HEK293 (cell line): Measurements from ENCODE around the gene MAP1LC3B2.

ENCODE experiments used
- ZBTB8A ChIP-seq: fragments of 450-650 bp; formaldehyde crosslinking; IDR thresholded peaks from 2 replicates; pipeline ENCODE4 v1.5.1; 2016; ENCODE audit warnings: missing biosample characterization, missing genetic modification characterization
- ZNF561 ChIP-seq: fragments of 450-650 bp; IDR thresholded peaks from 2 replicates; pipeline ENCODE4 v1.5.1; 2018; ENCODE audit warnings: missing biosample characterization, missing genetic modification characterization, borderline replicate concordance
- ZNF629 ChIP-seq: fragments of 450-650 bp; formaldehyde crosslinking; IDR thresholded peaks from 2 replicates; pipeline ENCODE4 v1.5.1; 2017; ENCODE audit warnings: missing biosample characterization, missing genetic modification characterization
- ZNF76 ChIP-seq: fragments of 450-650 bp; formaldehyde crosslinking; IDR thresholded peaks from 2 replicates; pipeline ENCODE4; 2016; ENCODE audit warnings: low read depth, missing biosample characterization, missing genetic modification characterization, borderline replicate concordance
- TF ChIP-seq, protein P1 (sequence below): fragments of 450-650 bp; formaldehyde crosslinking; IDR thresholded peaks from 2 replicates; pipeline ENCODE4 v1.5.1; 2016; ENCODE audit warnings: missing biosample characterization, missing genetic modification characterization
- TF ChIP-seq, protein P2 (sequence below): fragments of 450-650 bp; formaldehyde crosslinking; IDR thresholded peaks from 2 replicates; pipeline ENCODE4 v1.5.1; 2016; ENCODE audit warnings: missing biosample characterization, missing genetic modification characterization

DNA sequence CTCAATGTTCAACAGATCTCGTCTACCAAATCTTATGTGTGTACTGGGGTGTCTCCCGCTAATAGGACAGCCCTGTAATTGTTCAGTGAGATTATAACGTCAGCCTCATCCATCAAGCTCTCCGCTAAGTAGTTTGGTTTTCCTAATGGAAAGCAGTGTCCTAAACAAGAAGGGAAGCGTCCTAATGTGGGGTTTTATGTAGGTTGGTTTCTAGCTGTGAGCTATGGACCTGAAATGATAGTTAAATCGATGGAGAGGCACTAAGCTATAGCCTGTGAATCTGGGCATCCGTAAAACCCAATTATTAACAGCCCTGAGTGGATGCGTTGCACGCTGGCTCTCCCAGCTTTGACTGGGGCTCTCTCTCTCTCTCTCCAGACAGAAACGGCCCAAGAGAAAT, 9.2 kb upstream of the MAP1LC3B2 start:
- TF ChIP-seq, protein P1, sequence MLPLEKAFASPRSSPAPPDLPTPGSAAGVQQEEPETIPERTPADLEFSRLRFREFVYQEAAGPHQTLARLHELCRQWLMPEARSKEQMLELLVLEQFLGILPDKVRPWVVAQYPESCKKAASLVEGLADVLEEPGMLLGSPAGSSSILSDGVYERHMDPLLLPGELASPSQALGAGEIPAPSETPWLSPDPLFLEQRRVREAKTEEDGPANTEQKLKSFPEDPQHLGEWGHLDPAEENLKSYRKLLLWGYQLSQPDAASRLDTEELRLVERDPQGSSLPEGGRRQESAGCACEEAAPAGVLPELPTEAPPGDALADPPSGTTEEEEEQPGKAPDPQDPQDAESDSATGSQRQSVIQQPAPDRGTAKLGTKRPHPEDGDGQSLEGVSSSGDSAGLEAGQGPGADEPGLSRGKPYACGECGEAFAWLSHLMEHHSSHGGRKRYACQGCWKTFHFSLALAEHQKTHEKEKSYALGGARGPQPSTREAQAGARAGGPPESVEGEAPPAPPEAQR (tag by site-specific recombination): no peak
- TF ChIP-seq ZBTB8A (tag by site-specific recombination) (no peak), ZNF561 (no peak), ZNF76 (tag by site-specific recombination) (no peak), ZNF629 (tag by site-specific recombination) (no peak)
- TF ChIP-seq, protein P2, sequence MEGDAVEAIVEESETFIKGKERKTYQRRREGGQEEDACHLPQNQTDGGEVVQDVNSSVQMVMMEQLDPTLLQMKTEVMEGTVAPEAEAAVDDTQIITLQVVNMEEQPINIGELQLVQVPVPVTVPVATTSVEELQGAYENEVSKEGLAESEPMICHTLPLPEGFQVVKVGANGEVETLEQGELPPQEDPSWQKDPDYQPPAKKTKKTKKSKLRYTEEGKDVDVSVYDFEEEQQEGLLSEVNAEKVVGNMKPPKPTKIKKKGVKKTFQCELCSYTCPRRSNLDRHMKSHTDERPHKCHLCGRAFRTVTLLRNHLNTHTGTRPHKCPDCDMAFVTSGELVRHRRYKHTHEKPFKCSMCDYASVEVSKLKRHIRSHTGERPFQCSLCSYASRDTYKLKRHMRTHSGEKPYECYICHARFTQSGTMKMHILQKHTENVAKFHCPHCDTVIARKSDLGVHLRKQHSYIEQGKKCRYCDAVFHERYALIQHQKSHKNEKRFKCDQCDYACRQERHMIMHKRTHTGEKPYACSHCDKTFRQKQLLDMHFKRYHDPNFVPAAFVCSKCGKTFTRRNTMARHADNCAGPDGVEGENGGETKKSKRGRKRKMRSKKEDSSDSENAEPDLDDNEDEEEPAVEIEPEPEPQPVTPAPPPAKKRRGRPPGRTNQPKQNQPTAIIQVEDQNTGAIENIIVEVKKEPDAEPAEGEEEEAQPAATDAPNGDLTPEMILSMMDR (tag by site-specific recombination): no peak
